HG02798 (cell line): ENCODE data around the gene MAD1L1.

Experiments used
- ATAC-seq: cut with Tn5 transposase; IDR thresholded peaks from one replicate; pipeline ENCODE4 v1.9.1; 2021; ENCODE audit warnings: mild to moderate bottlenecking; ENCODE audit not compliant: unreplicated experiment, poor library complexity

The MAD1L1 gene

GRCh38 chr7:1898628-1899185 lies 334.0 kb downstream of the MAD1L1 start:
- ATAC-seq = no peak

- no peak for ATAC-seq
Observed at GRCh38 chr7:1897861-1898627, 334.7 kb downstream of the MAD1L1 start.

GRCh38 chr7:1897076-1897860 lies 335.5 kb downstream of the MAD1L1 start:
- no peak for ATAC-seq

GRCh38 chr7:1895664-1896515 lies 336.9 kb downstream of the MAD1L1 start:
- ATAC-seq = no peak

GRCh38 chr7:1894906-1895663 lies 337.7 kb downstream of the MAD1L1 start:
- no peak for ATAC-seq

- no peak for ATAC-seq
Observed at GRCh38 chr7:1894313-1894900, 338.3 kb downstream of the MAD1L1 start.

GRCh38 chr7:1893451-1893850 lies 339.3 kb downstream of the MAD1L1 start:
- no peak for ATAC-seq

- no peak for ATAC-seq
Observed at GRCh38 chr7:1893036-1893435, 339.7 kb downstream of the MAD1L1 start.

- no peak for ATAC-seq
Observed at GRCh38 chr7:1892011-1892965, 340.5 kb downstream of the MAD1L1 start.

GRCh38 chr7:1890289-1891235 lies 342.2 kb downstream of the MAD1L1 start:
- ATAC-seq = no peak

GRCh38 chr7:1889556-1890181 lies 343.1 kb downstream of the MAD1L1 start:
- ATAC-seq = no peak

GRCh38 chr7:1889091-1889490 lies 343.7 kb downstream of the MAD1L1 start:
- no peak for ATAC-seq

GRCh38 chr7:1888425-1888824 lies 344.3 kb downstream of the MAD1L1 start:
- ATAC-seq = no peak

- ATAC-seq = no peak
Observed at GRCh38 chr7:1887251-1887650, 345.5 kb downstream of the MAD1L1 start.

GRCh38 chr7:1886361-1887064 lies 346.2 kb downstream of the MAD1L1 start:
- ATAC-seq = no peak
